Measurements from ENCODE around the gene LIMK1. TPM values are rescaled to one million over a fixed set of nuclear protein-coding genes. Genes with fewer than 3 reads are reported as not detected.

LIMK1 gene
- total and polyA plus RNA-seq, 2 experiments from 2014 or later = 15.6 to 54.4 TPM

DNA sequence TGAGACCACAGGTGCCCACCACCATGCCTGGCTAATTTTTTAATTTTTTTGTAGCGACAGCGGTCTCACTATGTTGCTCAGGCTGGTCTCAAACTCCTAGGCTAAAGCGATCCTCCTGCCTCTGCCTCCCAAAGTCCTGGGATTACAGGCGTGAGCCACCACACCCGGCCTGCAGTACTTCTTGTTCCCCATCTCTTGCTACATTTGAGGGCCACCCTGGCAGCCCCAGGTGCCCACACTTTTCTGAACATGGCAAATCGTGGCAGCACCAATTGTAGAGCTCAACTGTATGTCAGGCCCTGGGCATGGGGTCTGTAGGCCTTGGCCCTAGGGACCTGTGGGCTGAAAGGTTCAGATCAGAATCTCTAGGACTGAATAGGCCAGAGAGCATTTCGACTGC is 25.1 kb upstream of the LIMK1 start:
- no peak overlapping the region for H3K27ac ChIP-seq
- no peaks in the 10 kb centered on the region for H3K4me1 ChIP-seq (ENCODE audit: low read depth)
- no peak for TF ChIP-seq CTCF (IDR thresholded peaks at IDR 0.05; ENCODE audit: low read depth, low read length)
- no peak for DNase-seq (ENCODE audit: low read depth in 1 of 2, low spot score in 1 of 2)
- H3K9me3 ChIP-seq (ENCODE audit: low read depth) = no peaks in the 10 kb centered on the region
- no peaks in the 10 kb centered on the region for H3K27me3 ChIP-seq
- H3K36me3 ChIP-seq = no peaks in the 10 kb centered on the region
- no peak overlapping the region for H3K4me3 ChIP-seq

GRCh38 chr7:74059037-74059436 is 24.6 kb upstream of the LIMK1 start:
- Histone ChIP-seq H3K4me1 (ENCODE audit: low read depth) (no peaks in the 10 kb centered on the region), H3K27me3 (no peaks in the 10 kb centered on the region), H3K27ac (no peak overlapping the region), H3K9me3 (ENCODE audit: low read depth) (no peaks in the 10 kb centered on the region), H3K36me3 (no peaks in the 10 kb centered on the region), H3K4me3 (no peak overlapping the region)
- no peak for DNase-seq (ENCODE audit: low read depth in 1 of 2, low spot score in 1 of 2)
- no peak for TF ChIP-seq CTCF (IDR thresholded peaks at IDR 0.05; ENCODE audit: low read depth, low read length)

DNA sequence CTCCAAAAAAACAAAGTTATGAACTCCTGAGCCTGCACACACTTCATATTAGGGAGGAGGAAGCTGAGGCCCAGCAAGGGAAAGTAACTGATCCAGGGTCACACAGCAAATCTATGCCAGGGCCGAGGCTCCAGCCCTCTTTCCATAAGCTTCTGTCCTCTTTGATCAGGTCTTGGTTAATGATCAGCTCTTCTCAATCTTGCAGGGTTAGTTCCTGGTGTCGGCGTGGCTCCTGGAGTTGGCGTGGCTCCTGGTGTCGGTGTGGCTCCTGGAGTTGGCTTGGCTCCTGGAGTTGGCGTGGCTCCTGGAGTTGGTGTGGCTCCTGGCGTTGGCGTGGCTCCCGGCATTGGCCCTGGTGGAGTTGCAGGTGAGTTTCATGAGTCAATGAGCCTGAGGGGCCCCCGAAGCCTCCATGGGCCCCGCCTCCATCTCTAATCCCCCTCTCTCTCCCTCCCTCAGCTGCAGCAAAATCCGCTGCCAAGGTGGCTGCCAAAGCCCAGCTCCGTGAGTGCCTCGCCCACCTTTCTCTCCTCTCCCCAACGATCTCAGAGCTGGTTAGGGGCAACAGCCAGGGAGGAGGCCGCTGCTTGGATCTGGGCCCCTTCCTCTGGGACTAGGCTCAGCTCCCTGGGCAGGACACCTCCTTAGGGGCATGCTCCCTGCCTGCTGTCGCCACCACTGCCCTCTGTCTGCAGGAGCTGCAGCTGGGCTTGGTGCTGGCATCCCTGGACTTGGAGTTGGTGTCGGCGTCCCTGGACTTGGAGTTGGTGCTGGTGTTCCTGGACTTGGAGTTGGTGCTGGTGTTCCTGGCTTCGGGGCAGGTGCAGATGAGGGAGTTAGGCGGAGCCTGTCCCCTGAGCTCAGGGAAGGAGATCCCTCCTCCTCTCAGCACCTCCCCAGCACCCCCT is 23.7 kb upstream of the LIMK1 start:
- no peaks in the 10 kb centered on the region for H3K4me1 ChIP-seq (ENCODE audit: low read depth)
- no peaks in the 10 kb centered on the region for H3K36me3 ChIP-seq
- no peak overlapping the region for H3K4me3 ChIP-seq
- H3K27me3 ChIP-seq = no peaks in the 10 kb centered on the region
- TF ChIP-seq CTCF (IDR thresholded peaks at IDR 0.05; ENCODE audit: low read depth, low read length) = no peak
- DNase-seq (ENCODE audit: low read depth in 1 of 2, low spot score in 1 of 2) = no peak
- H3K9me3 ChIP-seq (ENCODE audit: low read depth) = no peaks in the 10 kb centered on the region
- no peak overlapping the region for H3K27ac ChIP-seq

DNA sequence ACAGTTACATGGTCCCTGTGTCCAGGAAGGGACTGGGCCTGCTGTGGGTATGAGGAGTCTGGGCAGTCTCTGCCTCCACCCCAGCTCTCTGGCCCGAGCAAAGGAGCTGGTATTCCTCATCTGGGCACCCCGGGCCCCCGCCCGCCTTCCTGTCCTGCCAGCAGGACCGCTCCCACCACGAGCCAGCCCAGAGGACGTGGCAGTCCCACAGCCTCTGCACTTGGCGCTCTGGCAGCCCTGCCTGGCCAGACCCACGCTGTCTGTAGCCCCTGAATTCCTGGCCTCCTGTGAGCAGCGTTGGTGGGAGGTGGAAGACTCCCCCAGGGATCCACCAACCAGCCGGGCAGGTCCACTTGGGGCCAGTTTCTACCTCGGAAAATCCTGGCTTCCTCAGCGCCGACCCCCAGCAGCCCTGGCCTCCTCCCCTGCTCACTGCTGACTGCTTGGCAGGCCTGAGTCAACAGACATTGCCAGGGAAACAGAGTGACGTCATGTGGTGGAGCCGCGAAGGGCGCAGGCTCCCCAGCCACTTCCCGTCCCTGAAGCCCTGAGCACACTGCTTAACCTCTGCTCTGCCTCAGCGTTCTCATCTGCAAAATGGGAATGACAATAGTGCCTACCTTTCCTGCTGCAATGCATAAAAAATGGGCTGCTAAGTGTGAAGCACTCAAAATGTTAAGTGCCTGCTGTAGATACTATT is 21.6 kb upstream of the LIMK1 start:
- H3K36me3 ChIP-seq = no peaks in the 10 kb centered on the region
- H3K4me3 ChIP-seq = no peak overlapping the region
- H3K27me3 ChIP-seq = no peaks in the 10 kb centered on the region
- no peak overlapping the region for H3K27ac ChIP-seq
- H3K9me3 ChIP-seq (ENCODE audit: low read depth) = no peaks in the 10 kb centered on the region
- DNase-seq (ENCODE audit: low read depth in 1 of 2, low spot score in 1 of 2) = peak in 1 of 2 donors; percentile 96
- no peak for TF ChIP-seq CTCF (IDR thresholded peaks at IDR 0.05; ENCODE audit: low read depth, low read length)
- no peaks in the 10 kb centered on the region for H3K4me1 ChIP-seq (ENCODE audit: low read depth)

DNA sequence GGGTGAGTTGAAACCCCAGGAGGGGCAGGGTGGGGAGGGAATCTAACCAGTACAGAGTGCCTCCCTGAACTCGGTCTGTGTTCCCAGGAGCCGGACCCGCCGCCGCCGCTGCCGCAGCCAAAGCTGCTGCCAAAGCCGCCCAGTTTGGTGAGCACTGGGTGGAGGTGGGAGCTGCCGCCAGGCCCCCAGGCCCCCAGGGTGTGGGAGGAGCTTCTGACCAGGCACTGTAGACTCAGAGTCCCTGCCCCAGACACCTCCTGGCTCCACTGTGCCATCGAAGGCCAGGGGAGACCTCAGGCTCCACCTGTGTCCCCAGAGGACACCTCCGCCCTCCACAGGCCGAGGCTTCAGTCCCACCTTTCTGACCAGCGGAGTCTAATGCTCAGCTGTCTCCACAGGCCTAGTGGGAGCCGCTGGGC is 20.4 kb upstream of the LIMK1 start:
- H3K4me1 ChIP-seq (ENCODE audit: low read depth) = no peaks in the 10 kb centered on the region
- H3K27ac ChIP-seq = no peak overlapping the region
- H3K4me3 ChIP-seq = no peak overlapping the region
- TF ChIP-seq CTCF (IDR thresholded peaks at IDR 0.05; ENCODE audit: low read depth, low read length) = no peak
- no peaks in the 10 kb centered on the region for H3K27me3 ChIP-seq
- H3K9me3 ChIP-seq (ENCODE audit: low read depth) = no peaks in the 10 kb centered on the region
- no peaks in the 10 kb centered on the region for H3K36me3 ChIP-seq
- no peak for DNase-seq (ENCODE audit: low read depth in 1 of 2, low spot score in 1 of 2)
